RPMI8226 (cell line): ENCODE results near the gene GEN1.
"Not testable (repeated sequence)": the region's sequence is repeated elsewhere in the genome, so short reads cannot be mapped to it uniquely, and the experiment has no call there.

Source experiments
- DNase-seq: peaks from one replicate; pipeline ENCODE4 v3.0.0-alpha.2; 2015

Gene GEN1

GRCh38 chr2:17799301-17800120 is 45.6 kb downstream of the GEN1 start:
- DNase-seq, result no peak

GRCh38 chr2:17800219-17800618 is 46.3 kb downstream of the GEN1 start:
- DNase-seq, result no peak

GRCh38 chr2:17800693-17801458 is 46.9 kb downstream of the GEN1 start:
- DNase-seq, result peak; percentile 50

GRCh38 chr2:17803497-17803896 is 49.6 kb downstream of the GEN1 start:
- no peak for DNase-seq

- DNase-seq, result no peak
These were observed 50.4 kb downstream of the GEN1 start for GRCh38 chr2:17804358-17804757.

GRCh38 chr2:17805166-17805565 is 51.2 kb downstream of the GEN1 start:
- DNase-seq, result peak; percentile 46

- DNase-seq, result peak; percentile 21
These were observed 51.9 kb downstream of the GEN1 start for GRCh38 chr2:17805717-17806363.

GRCh38 chr2:17813010-17813741 is 59.2 kb downstream of the GEN1 start:
- no peak for DNase-seq

- DNase-seq, result no peak
These were observed 60.0 kb downstream of the GEN1 start for GRCh38 chr2:17813742-17814473.

GRCh38 chr2:17814601-17815000 is 60.7 kb downstream of the GEN1 start:
- DNase-seq, result no peak

- DNase-seq, result no peak
These were observed 61.7 kb downstream of the GEN1 start for GRCh38 chr2:17815468-17816184.

GRCh38 chr2:17816396-17817245 is 62.7 kb downstream of the GEN1 start, which contains the start of gene MSGN1:
MSGN1 (plus strand) TSS chr2:17816460; CDS start chr2:17816519, 59 bp downstream.
- no peak for DNase-seq

- DNase-seq, result no peak
These were observed 64.4 kb downstream of the GEN1 start for GRCh38 chr2:17818235-17818815.

GRCh38 chr2:17821080-17821479 is 67.1 kb downstream of the GEN1 start:
- no peak for DNase-seq

GRCh38 chr2:17821535-17822444 is 67.9 kb downstream of the GEN1 start:
- DNase-seq, result peak; percentile 26

- DNase-seq, result peak; percentile 16
These were observed 68.6 kb downstream of the GEN1 start for GRCh38 chr2:17822445-17823117.

- not testable (repeated sequence) for DNase-seq
These were observed 69.7 kb downstream of the GEN1 start for GRCh38 chr2:17823646-17824045.

GRCh38 chr2:17827316-17827715 is 73.4 kb downstream of the GEN1 start:
- DNase-seq, result no peak
